ENCODE results near the gene FALEC. TPM values are rescaled to one million over a fixed set of nuclear protein-coding genes. Genes with fewer than 3 reads are reported as not detected.
A peak's percentile ranks its signal among the peaks of the same experiment; 100 is the strongest.

Gene FALEC
- polyA plus RNA-seq, 1 donor (not counting 4 experiments of a cell fraction or from before 2014, with no cell fraction given) = 0.12 TPM

GRCh38 chr1:150574260-150575071 lies 58.9 kb downstream of the FALEC start:
- Histone ChIP-seq H2AFZ (ENCODE audit: control insufficient read depth, low read length) (no peak overlapping the region), H4K20me1 (ENCODE audit: control insufficient read depth, extremely low read depth, insufficient read depth, low read length) (peaks cover 59% of the 10 kb centered on the region), H3K79me2 (ENCODE audit: control insufficient read depth, insufficient read depth, low read length) (peaks cover 61% of the 10 kb centered on the region), H3K9me3 (ENCODE audit: control insufficient read depth, low read depth, low read length) (no peaks in the 10 kb centered on the region), H3K4me2 (ENCODE audit: control insufficient read depth, extremely low read depth, insufficient read depth, low read depth, low read length) (peak overlapping the region; percentile 99), H3K9ac (ENCODE audit: control insufficient read depth, extremely low read depth, insufficient read depth, low read length) (peak overlapping the region; percentile 99), H3K4me3 (ENCODE audit: control insufficient read depth in 2 of 3, extremely low read depth in 1 of 3, insufficient read depth in 2 of 3, low read depth in 1 of 3, low read length in 3 of 3) (peak overlapping the region; percentile 90 to 98 (median 97)), H3K27me3 (ENCODE audit: control insufficient read depth, extremely low read depth, insufficient read depth, low read length) (no peaks in the 10 kb centered on the region), H3K9me1 (ENCODE audit: control insufficient read depth, extremely low read depth, insufficient read depth, low read length) (no peaks in the 10 kb centered on the region), H3K27ac (ENCODE audit: control insufficient read depth, insufficient read depth, low read length) (peak overlapping the region; percentile 98), H3K36me3 (ENCODE audit: control insufficient read depth in 2 of 2, extremely low read depth in 1 of 2, insufficient read depth in 2 of 2, low read length in 2 of 2) (peaks cover 24 to 59% of the 10 kb centered on the region in 2 experiments), H3K4me1 (ENCODE audit: control insufficient read depth, extremely low read depth, insufficient read depth, low read length) (peaks cover 44% of the 10 kb centered on the region)
- TF ChIP-seq EZH2 (IDR thresholded peaks at IDR 0.05; ENCODE audit: low read length) = no peak
- TF ChIP-seq, protein P1, sequence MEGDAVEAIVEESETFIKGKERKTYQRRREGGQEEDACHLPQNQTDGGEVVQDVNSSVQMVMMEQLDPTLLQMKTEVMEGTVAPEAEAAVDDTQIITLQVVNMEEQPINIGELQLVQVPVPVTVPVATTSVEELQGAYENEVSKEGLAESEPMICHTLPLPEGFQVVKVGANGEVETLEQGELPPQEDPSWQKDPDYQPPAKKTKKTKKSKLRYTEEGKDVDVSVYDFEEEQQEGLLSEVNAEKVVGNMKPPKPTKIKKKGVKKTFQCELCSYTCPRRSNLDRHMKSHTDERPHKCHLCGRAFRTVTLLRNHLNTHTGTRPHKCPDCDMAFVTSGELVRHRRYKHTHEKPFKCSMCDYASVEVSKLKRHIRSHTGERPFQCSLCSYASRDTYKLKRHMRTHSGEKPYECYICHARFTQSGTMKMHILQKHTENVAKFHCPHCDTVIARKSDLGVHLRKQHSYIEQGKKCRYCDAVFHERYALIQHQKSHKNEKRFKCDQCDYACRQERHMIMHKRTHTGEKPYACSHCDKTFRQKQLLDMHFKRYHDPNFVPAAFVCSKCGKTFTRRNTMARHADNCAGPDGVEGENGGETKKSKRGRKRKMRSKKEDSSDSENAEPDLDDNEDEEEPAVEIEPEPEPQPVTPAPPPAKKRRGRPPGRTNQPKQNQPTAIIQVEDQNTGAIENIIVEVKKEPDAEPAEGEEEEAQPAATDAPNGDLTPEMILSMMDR (optimal IDR thresholded peaks at IDR 0.05 in 1 of 3, IDR thresholded peaks at IDR 0.05 in 1 of 3, conservative IDR thresholded peaks at IDR 0.05 in 1 of 3; ENCODE audit: extremely low read depth in 1 of 3, insufficient read depth in 2 of 3, low read length in 3 of 3) = no peak
- FAIRE-seq (no peak), DNase-seq (ENCODE audit: low read depth, low spot score) (no peak)
- dilution Hi-C loops (cut with MboI; ENCODE audit: extremely low pct_ligation_motif_present, low sequenced_read_pairs) = no loop called here

GRCh38 chr1:150575072-150575489 lies 59.5 kb downstream of the FALEC start:
- DNase-seq (ENCODE audit: low read depth, low spot score) (no peak), FAIRE-seq (no peak)
- Histone ChIP-seq H3K36me3 (ENCODE audit: control insufficient read depth in 2 of 2, extremely low read depth in 1 of 2, insufficient read depth in 2 of 2, low read length in 2 of 2) (peaks cover 24 to 59% of the 10 kb centered on the region in 2 experiments), H2AFZ (ENCODE audit: control insufficient read depth, low read length) (no peak overlapping the region), H3K4me2 (ENCODE audit: control insufficient read depth, extremely low read depth, insufficient read depth, low read depth, low read length) (peak overlapping the region; percentile 99), H3K9me1 (ENCODE audit: control insufficient read depth, extremely low read depth, insufficient read depth, low read length) (no peaks in the 10 kb centered on the region), H3K79me2 (ENCODE audit: control insufficient read depth, insufficient read depth, low read length) (peaks cover 63% of the 10 kb centered on the region), H4K20me1 (ENCODE audit: control insufficient read depth, extremely low read depth, insufficient read depth, low read length) (peaks cover 59% of the 10 kb centered on the region), H3K9ac (ENCODE audit: control insufficient read depth, extremely low read depth, insufficient read depth, low read length) (peak overlapping the region; percentile 99), H3K4me1 (ENCODE audit: control insufficient read depth, extremely low read depth, insufficient read depth, low read length) (peaks cover 41% of the 10 kb centered on the region), H3K27ac (ENCODE audit: control insufficient read depth, insufficient read depth, low read length) (peak overlapping the region; percentile 98), H3K9me3 (ENCODE audit: control insufficient read depth, low read depth, low read length) (no peaks in the 10 kb centered on the region), H3K27me3 (ENCODE audit: control insufficient read depth, extremely low read depth, insufficient read depth, low read length) (no peaks in the 10 kb centered on the region), H3K4me3 (ENCODE audit: control insufficient read depth in 2 of 3, extremely low read depth in 1 of 3, insufficient read depth in 2 of 3, low read depth in 1 of 3, low read length in 3 of 3) (peak overlapping the region; percentile 90 to 98 (median 97))
- no peak for TF ChIP-seq EZH2 (IDR thresholded peaks at IDR 0.05; ENCODE audit: low read length)
- TF ChIP-seq, protein P1 (optimal IDR thresholded peaks at IDR 0.05 in 1 of 3, IDR thresholded peaks at IDR 0.05 in 1 of 3, conservative IDR thresholded peaks at IDR 0.05 in 1 of 3; ENCODE audit: extremely low read depth in 1 of 3, insufficient read depth in 2 of 3, low read length in 3 of 3) = no peak
- dilution Hi-C loops (cut with MboI; ENCODE audit: extremely low pct_ligation_motif_present, low sequenced_read_pairs) = no loop called here
